Endothelial cell of umbilical vein (primary cell): Measurements from ENCODE around the gene TNFRSF8. TPM values are rescaled to one million over a fixed set of nuclear protein-coding genes. Genes with fewer than 3 reads are reported as not detected.

Experiments
- BruUV-seq: library from RNA; stranded (reverse); fragments of 400-500 nt; replicated peaks from 2 replicates; lab custom pipeline; 2021; lab: Mats Ljungman, UMichigan
- CTCF ChIA-PET: fragments of 300-600, 350-600 bp; sonication (Branson Sonifier 250); formaldehyde crosslinking; loops from one replicate; lab custom pipeline; 2021; ENCODE audit warnings: antibody characterized with exemption, inconsistent platforms; lab: Charles Lee
- POLR2A ChIA-PET: fragments of 300-600, 350-600 bp; sonication (Branson Sonifier 250); formaldehyde crosslinking; loops from one replicate; lab custom pipeline; 2021; ENCODE audit warnings: antibody characterized with exemption, inconsistent platforms; lab: Charles Lee
- DNase-seq: peaks from one replicate; pipeline ENCODE4 v3.0.0-alpha.2; 2011; ENCODE audit warnings: low read depth, low spot score
- FAIRE-seq: peaks from 2 replicates; lab custom pipeline; 2011; peaks lifted over from hg19 to GRCh38; lab: Jason Lieb, UNC
- H2AFZ ChIP-seq: 2 replicates; pipeline ENCODE4 v1.6.0; 2012; ENCODE audit warnings: low read depth, low read length, control low read depth, inconsistent platforms
- H3K27ac ChIP-seq: 2 replicates; pipeline ENCODE4 v1.5.1; 2011; ENCODE audit warnings: low read depth, mild to moderate bottlenecking, control low read depth, low read length, moderate library complexity; ENCODE audit not compliant: insufficient read depth
- H3K27me3 ChIP-seq, 2 experiments: 2 replicates each; pipeline versions ENCODE4 v1.6.0 to v1.6.1; 2011; ENCODE audit warnings: low read length in 2 of 2, mixed read lengths in 1 of 2; ENCODE audit not compliant: control insufficient read depth in 2 of 2, insufficient read depth in 2 of 2
- H3K36me3 ChIP-seq, 2 experiments: 2 replicates in 1 of 2; 3 replicates in 1 of 2; pipeline ENCODE4 v1.5.1; 2011; ENCODE audit warnings: low read length in 2 of 2, mild to moderate bottlenecking in 1 of 2, moderate library complexity in 1 of 2; ENCODE audit not compliant: control insufficient read depth in 2 of 2, insufficient read depth in 2 of 2; ENCODE audit errors: extremely low read depth in 1 of 2
- H3K4me1 ChIP-seq: 3 replicates; pipeline ENCODE4 v1.5.1; 2011; ENCODE audit warnings: mild to moderate bottlenecking, low read length; ENCODE audit not compliant: control insufficient read depth, insufficient read depth; ENCODE audit errors: extremely low read depth
- H3K4me2 ChIP-seq: 2 replicates; pipeline ENCODE4 v1.6.1; 2011; ENCODE audit warnings: low read length, control low read depth, mixed read lengths; ENCODE audit not compliant: insufficient read depth
- H3K4me3 ChIP-seq, 3 experiments: fragments of 200-600 bp in 1 of 3; sonication (generic), shearing (Covaris generic) in 1 of 3; replicated peaks in 1 of 3; 2 replicates each; pipeline ENCODE4 v1.5.1; 2011 to 2016; ENCODE audit warnings: control low read depth in 3 of 3, low read length in 3 of 3, mild to moderate bottlenecking in 2 of 3, inconsistent platforms in 1 of 3, low read depth in 1 of 3, moderate library complexity in 1 of 3; ENCODE audit not compliant: insufficient read depth in 1 of 3
- H3K79me2 ChIP-seq: 2 replicates; pipeline ENCODE4 v1.6.0; 2012; ENCODE audit warnings: low read length, inconsistent platforms; ENCODE audit not compliant: control insufficient read depth, insufficient read depth
- H3K9ac ChIP-seq: replicated peaks from 2 replicates; pipeline ENCODE3; 2011; ENCODE audit warnings: low read length, control low read depth; ENCODE audit not compliant: insufficient read depth; ENCODE audit errors: extremely low read depth
- H3K9me1 ChIP-seq: replicated peaks from 3 replicates; pipeline ENCODE4 v1.6.0; 2011; ENCODE audit warnings: mild to moderate bottlenecking, low read length; ENCODE audit not compliant: control insufficient read depth, insufficient read depth; ENCODE audit errors: extremely low read depth
- H3K9me3 ChIP-seq: replicated peaks from 2 replicates; pipeline ENCODE4 v1.5.1; 2012; ENCODE audit warnings: low read length, inconsistent platforms; ENCODE audit not compliant: control insufficient read depth, insufficient read depth
- H4K20me1 ChIP-seq: replicated peaks from 2 replicates; pipeline ENCODE3; 2011; ENCODE audit warnings: mild to moderate bottlenecking, low read length; ENCODE audit not compliant: control insufficient read depth, insufficient read depth; ENCODE audit errors: extremely low read depth
- EZH2 ChIP-seq: IDR thresholded peaks from 2 replicates; pipeline ENCODE4 v1.6.1; 2012; ENCODE audit warnings: borderline replicate concordance, low read depth, mild to moderate bottlenecking, moderate library complexity, low read length, inconsistent platforms; ENCODE audit not compliant: severe bottlenecking
- FOS ChIP-seq: IDR thresholded peaks from 2 replicates; pipeline ENCODE4 v1.6.1; 2011; ENCODE audit warnings: mild to moderate bottlenecking, low read length, moderate library complexity, borderline replicate concordance; ENCODE audit not compliant: insufficient read depth
- GATA2 ChIP-seq: IDR thresholded peaks from 2 replicates; pipeline ENCODE4 v1.7.0; 2011; ENCODE audit warnings: low read depth, mild to moderate bottlenecking, moderate library complexity, mixed read lengths, low read length; ENCODE audit not compliant: insufficient read length, insufficient read depth
- JUN ChIP-seq: IDR thresholded peaks from 2 replicates; pipeline ENCODE4 v1.6.1; 2011; ENCODE audit warnings: borderline replicate concordance, low read depth; ENCODE audit not compliant: insufficient read length, insufficient read depth
- MYC ChIP-seq: IDR thresholded peaks from one replicate; pipeline ENCODE4 v1.6.1; 2011; ENCODE audit warnings: mild to moderate bottlenecking, low read depth, low read length
- POLR2A ChIP-seq: IDR thresholded peaks from 2 replicates; pipeline ENCODE4 v1.6.1; 2012; ENCODE audit warnings: low read depth, mild to moderate bottlenecking, control low read depth, low read length
- POLR2AphosphoS5 ChIP-seq: IDR thresholded peaks from 2 replicates; pipeline ENCODE4 v1.6.1; 2012; ENCODE audit warnings: low read depth, mild to moderate bottlenecking, control low read depth, low read length, moderate library complexity; ENCODE audit not compliant: insufficient read depth
- dilution Hi-C: fragments of 300-500 bp; cut with MboI; formaldehyde crosslinking; loops from one replicate; pipeline ENCODE4 v1.15.0; 2019; ENCODE audit warnings: low sequenced_read_pairs; ENCODE audit not compliant: extremely low pct_ligation_motif_present
- intact Hi-C: fragments of 100-400 bp; cut with micrococcal nuclease; formaldehyde crosslinking; loops from one replicate; pipeline ENCODE4 v1.10.0; 2022
- polyA plus RNA-seq, 4 experiments: library from polyadenylated mRNA; depleted of rRNA in 3 of 4; stranded (reverse) in 3 of 4; unstranded in 1 of 4; fragments of >200 nt; gene quantifications; 2 replicates each; pipeline versions ENCODE4 v1.2.1 to v1.2.3, GENCODE V29; 2011 to 2012; ENCODE audit warnings: missing spikeins in 1 of 4
- total RNA-seq: library from RNA; stranded (reverse); gene quantifications from 2 replicates; pipeline ENCODE4 v1.2.3, GENCODE V29; 2021
- TF ChIP-seq, protein P1 (sequence below): IDR thresholded peaks from 2 replicates; pipeline ENCODE4 v1.6.1; 2011; ENCODE audit not compliant: insufficient read depth, insufficient read length
- TF ChIP-seq, protein P2 (sequence below), 2 donors: IDR thresholded peaks; 1 replicate in 1 of 2; 2 replicates in 1 of 2; pipeline ENCODE4 v1.5.1; 2011; ENCODE audit warnings: low read length in 2 of 2, mild to moderate bottlenecking in 2 of 2, moderate library complexity in 2 of 2, control low read depth in 1 of 2, inconsistent platforms in 1 of 2, low read depth in 1 of 2; ENCODE audit not compliant: insufficient read depth in 1 of 2; ENCODE audit errors: extremely low read depth in 1 of 2

TNFRSF8 gene
- total and polyA plus RNA-seq, 2 donors (not counting 3 experiments of a cell fraction or from before 2014, with no cell fraction given) = 0.47 TPM; not detected in 1

DNA sequence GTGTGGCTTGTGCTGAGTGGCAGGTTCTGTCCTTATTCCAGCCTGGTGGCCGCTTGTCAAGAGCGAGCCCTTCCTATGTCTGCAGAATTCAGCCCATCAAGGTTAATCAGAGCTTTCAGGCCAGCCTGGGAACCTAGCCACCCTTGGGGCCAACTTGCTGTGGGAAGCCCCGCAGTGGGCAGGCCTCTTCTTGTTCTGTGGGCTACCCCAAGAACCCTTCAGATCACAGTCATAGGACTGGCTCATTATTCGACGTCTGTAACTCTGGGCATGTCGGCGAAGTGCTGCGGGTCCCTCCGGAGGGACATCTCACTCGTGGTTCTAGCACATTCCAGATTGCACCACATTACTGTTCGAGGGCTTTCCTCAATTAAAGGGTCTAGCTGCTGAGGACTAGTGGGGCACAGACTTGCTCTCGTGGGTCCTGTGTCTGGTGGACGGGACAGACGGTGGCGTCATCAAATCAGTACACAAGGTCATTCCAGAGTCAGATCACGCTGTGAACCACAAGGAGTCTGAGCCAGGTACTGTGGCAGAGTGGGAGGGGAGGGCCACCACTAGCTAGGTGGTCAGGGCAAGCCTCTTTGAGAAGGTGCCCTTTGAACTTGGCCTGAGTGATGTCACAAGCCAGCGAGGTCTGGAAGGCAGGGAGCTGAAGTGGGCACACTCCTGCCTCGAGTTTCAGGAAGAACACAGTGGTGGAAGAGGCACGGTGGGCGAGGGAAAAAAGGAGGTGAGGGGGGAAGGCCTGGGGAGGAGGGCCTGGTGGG is 83.4 kb downstream of the TNFRSF8 start:
- H3K79me2 ChIP-seq = no peaks in the 10 kb centered on the region
- no peaks in the 10 kb centered on the region for H3K36me3 ChIP-seq
- intact Hi-C loops (loop anchor here (1.0 kb wide), 3 partner anchors 15 to 32 kb away; partner anchors contain the start of gene TNFRSF1B), dilution Hi-C loops (no loop called here)
- peaks cover 29% of the 10 kb centered on the region for H3K4me1 ChIP-seq
- no peaks in the 10 kb centered on the region for H4K20me1 ChIP-seq
- ChIA-PET CTCF (interaction anchor here (0.6 to 2.8 kb wide), 13 partner anchors 8 to 33 kb away, joined by 3 to 8 read pairs (median 4); no protein-coding TSS in a partner anchor), POLR2A (interaction anchor here (0.9 kb wide), 1 partner anchor 40 kb away, joined by 3 read pairs; no protein-coding TSS in a partner anchor)
- TF ChIP-seq, protein P1, sequence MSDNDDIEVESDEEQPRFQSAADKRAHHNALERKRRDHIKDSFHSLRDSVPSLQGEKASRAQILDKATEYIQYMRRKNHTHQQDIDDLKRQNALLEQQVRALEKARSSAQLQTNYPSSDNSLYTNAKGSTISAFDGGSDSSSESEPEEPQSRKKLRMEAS = no peak
- TF ChIP-seq FOS (no peak), GATA2 (no peak), JUN (no peak), POLR2AphosphoS5 (no peak), POLR2A (no peak), MYC (no peak), EZH2 (no peak)
- TF ChIP-seq, protein P2, sequence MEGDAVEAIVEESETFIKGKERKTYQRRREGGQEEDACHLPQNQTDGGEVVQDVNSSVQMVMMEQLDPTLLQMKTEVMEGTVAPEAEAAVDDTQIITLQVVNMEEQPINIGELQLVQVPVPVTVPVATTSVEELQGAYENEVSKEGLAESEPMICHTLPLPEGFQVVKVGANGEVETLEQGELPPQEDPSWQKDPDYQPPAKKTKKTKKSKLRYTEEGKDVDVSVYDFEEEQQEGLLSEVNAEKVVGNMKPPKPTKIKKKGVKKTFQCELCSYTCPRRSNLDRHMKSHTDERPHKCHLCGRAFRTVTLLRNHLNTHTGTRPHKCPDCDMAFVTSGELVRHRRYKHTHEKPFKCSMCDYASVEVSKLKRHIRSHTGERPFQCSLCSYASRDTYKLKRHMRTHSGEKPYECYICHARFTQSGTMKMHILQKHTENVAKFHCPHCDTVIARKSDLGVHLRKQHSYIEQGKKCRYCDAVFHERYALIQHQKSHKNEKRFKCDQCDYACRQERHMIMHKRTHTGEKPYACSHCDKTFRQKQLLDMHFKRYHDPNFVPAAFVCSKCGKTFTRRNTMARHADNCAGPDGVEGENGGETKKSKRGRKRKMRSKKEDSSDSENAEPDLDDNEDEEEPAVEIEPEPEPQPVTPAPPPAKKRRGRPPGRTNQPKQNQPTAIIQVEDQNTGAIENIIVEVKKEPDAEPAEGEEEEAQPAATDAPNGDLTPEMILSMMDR (IDR thresholded peaks at IDR 0.05; ENCODE audit: extremely low read depth in 1 of 2, insufficient read depth in 1 of 2, low read depth in 1 of 2, low read length in 2 of 2) = no peak
- H3K27me3 ChIP-seq = no peaks in the 10 kb centered on the region
- BruUV-seq = no TSS peak
- H3K9me1 ChIP-seq = no peaks in the 10 kb centered on the region
- H3K9ac ChIP-seq = no peak overlapping the region
- peak overlapping the region; percentile 75 for H3K27ac ChIP-seq
- no peaks in the 10 kb centered on the region for H3K9me3 ChIP-seq
- FAIRE-seq (no peak), DNase-seq (no peak)
- H3K4me2 ChIP-seq = no peak overlapping the region
- peak overlapping the region; percentile 72 for H2AFZ ChIP-seq
- no peak overlapping the region for H3K4me3 ChIP-seq
